GM21515 (cell line): ENCODE measurements around the gene MISP3.

Experiments used
- ATAC-seq: cut with Tn5 transposase; IDR thresholded peaks from one replicate; pipeline ENCODE4 v1.9.1; 2021; ENCODE audit not compliant: unreplicated experiment

Gene MISP3

GRCh38 chr19:14078411-14078810, 5.8 kb downstream of the MISP3 start:
- ATAC-seq = no peak

- peak; percentile 75 for ATAC-seq
These were observed 8.6 kb downstream of the MISP3 start for GRCh38 chr19:14080887-14081796.

- ATAC-seq = peak; percentile 9
These were observed 9.4 kb downstream of the MISP3 start for GRCh38 chr19:14081797-14082674.

- ATAC-seq = no peak
These were observed 10.0 kb downstream of the MISP3 start for GRCh38 chr19:14082675-14082960.

- no peak for ATAC-seq
These were observed 12.9 kb downstream of the MISP3 start, which contains the start of gene C19orf67 for GRCh38 chr19:14085309-14085995. TSS of gene C19orf67 (minus strand) at chr19:14085783. CDS start at chr19:14085627, 156 bp downstream.

GRCh38 chr19:14086098-14086497, 13.5 kb downstream of the MISP3 start:
- no peak for ATAC-seq

GRCh38 chr19:14088634-14089411, 16.2 kb downstream of the MISP3 start:
- ATAC-seq = no peak

GRCh38 chr19:14089412-14089661, 16.8 kb downstream of the MISP3 start:
- no peak for ATAC-seq

GRCh38 chr19:14089662-14090508, 17.3 kb downstream of the MISP3 start:
- no peak for ATAC-seq

- ATAC-seq = peak; percentile 35
These were observed 18.0 kb downstream of the MISP3 start, which contains the start of gene SAMD1 for GRCh38 chr19:14090509-14091080. TSS of gene SAMD1 (minus strand) at chr19:14090751.

GRCh38 chr19:14091081-14091812, 18.7 kb downstream of the MISP3 start:
- ATAC-seq = peak; percentile 41

- ATAC-seq = peak; percentile 4
These were observed 19.4 kb downstream of the MISP3 start for GRCh38 chr19:14091813-14092462.

GRCh38 chr19:14093117-14093823, 20.7 kb downstream of the MISP3 start:
- no peak for ATAC-seq

GRCh38 chr19:14094854-14095253, 22.3 kb downstream of the MISP3 start:
- no peak for ATAC-seq

GRCh38 chr19:14096272-14096992, 23.8 kb downstream of the MISP3 start:
- ATAC-seq = no peak

GRCh38 chr19:14097532-14098151, 25.1 kb downstream of the MISP3 start:
- ATAC-seq = no peak
